Germinal center (tissue), 1 donor: ENCODE data around the gene DNAJB6.

Experiments used
- DNase-seq: peaks from one replicate; pipeline ENCODE4 v3.0.0; 2012; ENCODE audit warnings: mixed read lengths, low spot score

The DNAJB6 gene

DNA sequence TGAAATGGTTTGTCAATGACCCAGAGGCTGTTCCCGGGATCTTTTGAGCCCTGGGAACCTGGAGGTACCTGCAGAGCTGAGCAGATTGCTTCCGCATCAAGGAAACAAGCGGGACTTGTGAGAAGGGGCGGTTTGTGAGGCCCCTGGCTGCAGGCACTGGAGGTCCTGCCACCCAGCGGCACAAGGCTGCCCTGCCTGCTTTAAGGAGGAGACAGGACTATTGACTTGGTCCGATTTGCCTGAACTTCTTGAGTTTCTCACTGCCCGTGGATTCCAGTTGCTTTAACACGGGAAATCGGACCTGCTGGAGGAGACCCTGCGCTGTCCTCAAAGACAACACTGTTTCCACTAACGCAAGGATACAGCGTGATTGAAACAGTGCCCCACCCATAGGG is 130.1 kb downstream of the DNAJB6 start:
- DNase-seq, result no peak
